Panc1 (cell line): Measurements from ENCODE around the gene TACO1.

ENCODE experiments used
- POLR2AphosphoS5 ChIP-seq: IDR thresholded peaks from 2 replicates; pipeline ENCODE4 v1.6.1; 2012; ENCODE audit warnings: mild to moderate bottlenecking, low read depth, low read length, moderate library complexity
- SIN3A ChIP-seq: IDR thresholded peaks from 2 replicates; pipeline ENCODE4 v1.6.1; 2012; ENCODE audit warnings: low read depth, mild to moderate bottlenecking, low read length, moderate library complexity, borderline replicate concordance; ENCODE audit not compliant: insufficient read depth
- TCF7L2 ChIP-seq: IDR thresholded peaks from 2 replicates; pipeline ENCODE4 v1.6.1; 2011; ENCODE audit warnings: mild to moderate bottlenecking, low read depth, low read length, inconsistent platforms
- TF ChIP-seq, protein P1 (sequence below): fragments of 450-650 bp; IDR thresholded peaks from 2 replicates; pipeline ENCODE4 v1.5.1; 2017; ENCODE audit warnings: mild to moderate bottlenecking
- TF ChIP-seq, protein P2 (sequence below), 2 experiments: IDR thresholded peaks; 2 replicates each; pipeline ENCODE4 v1.6.1; 2011 to 2012; ENCODE audit warnings: low read depth in 2 of 2, control low read depth in 1 of 2, low read length in 1 of 2, mild to moderate bottlenecking in 1 of 2, moderate library complexity in 1 of 2; ENCODE audit not compliant: insufficient read depth in 1 of 2

DNA sequence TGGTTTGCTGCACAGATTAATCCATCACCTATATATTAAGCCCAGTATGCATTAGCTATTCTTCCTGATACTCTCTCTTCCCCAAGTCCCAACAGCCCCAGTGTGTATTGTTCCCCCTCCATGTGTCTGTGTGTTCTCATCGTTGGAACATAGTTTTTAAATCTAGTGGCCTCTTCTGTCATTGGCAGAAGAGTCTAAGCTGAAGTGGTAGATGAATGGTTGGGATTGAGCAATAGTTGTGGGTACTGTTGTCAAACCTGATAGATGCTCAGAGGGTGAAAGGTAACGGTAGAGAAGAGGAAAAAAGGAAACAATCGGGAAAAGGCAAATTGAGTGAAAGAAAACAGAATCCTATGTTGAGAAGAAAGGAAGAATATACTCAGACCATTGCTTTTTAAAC is 51.4 kb downstream of the TACO1 start:
- TF ChIP-seq, protein P1, sequence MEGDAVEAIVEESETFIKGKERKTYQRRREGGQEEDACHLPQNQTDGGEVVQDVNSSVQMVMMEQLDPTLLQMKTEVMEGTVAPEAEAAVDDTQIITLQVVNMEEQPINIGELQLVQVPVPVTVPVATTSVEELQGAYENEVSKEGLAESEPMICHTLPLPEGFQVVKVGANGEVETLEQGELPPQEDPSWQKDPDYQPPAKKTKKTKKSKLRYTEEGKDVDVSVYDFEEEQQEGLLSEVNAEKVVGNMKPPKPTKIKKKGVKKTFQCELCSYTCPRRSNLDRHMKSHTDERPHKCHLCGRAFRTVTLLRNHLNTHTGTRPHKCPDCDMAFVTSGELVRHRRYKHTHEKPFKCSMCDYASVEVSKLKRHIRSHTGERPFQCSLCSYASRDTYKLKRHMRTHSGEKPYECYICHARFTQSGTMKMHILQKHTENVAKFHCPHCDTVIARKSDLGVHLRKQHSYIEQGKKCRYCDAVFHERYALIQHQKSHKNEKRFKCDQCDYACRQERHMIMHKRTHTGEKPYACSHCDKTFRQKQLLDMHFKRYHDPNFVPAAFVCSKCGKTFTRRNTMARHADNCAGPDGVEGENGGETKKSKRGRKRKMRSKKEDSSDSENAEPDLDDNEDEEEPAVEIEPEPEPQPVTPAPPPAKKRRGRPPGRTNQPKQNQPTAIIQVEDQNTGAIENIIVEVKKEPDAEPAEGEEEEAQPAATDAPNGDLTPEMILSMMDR = no peak
- TF ChIP-seq SIN3A = no peak
- no peak for TF ChIP-seq POLR2AphosphoS5
- TF ChIP-seq, protein P2, sequence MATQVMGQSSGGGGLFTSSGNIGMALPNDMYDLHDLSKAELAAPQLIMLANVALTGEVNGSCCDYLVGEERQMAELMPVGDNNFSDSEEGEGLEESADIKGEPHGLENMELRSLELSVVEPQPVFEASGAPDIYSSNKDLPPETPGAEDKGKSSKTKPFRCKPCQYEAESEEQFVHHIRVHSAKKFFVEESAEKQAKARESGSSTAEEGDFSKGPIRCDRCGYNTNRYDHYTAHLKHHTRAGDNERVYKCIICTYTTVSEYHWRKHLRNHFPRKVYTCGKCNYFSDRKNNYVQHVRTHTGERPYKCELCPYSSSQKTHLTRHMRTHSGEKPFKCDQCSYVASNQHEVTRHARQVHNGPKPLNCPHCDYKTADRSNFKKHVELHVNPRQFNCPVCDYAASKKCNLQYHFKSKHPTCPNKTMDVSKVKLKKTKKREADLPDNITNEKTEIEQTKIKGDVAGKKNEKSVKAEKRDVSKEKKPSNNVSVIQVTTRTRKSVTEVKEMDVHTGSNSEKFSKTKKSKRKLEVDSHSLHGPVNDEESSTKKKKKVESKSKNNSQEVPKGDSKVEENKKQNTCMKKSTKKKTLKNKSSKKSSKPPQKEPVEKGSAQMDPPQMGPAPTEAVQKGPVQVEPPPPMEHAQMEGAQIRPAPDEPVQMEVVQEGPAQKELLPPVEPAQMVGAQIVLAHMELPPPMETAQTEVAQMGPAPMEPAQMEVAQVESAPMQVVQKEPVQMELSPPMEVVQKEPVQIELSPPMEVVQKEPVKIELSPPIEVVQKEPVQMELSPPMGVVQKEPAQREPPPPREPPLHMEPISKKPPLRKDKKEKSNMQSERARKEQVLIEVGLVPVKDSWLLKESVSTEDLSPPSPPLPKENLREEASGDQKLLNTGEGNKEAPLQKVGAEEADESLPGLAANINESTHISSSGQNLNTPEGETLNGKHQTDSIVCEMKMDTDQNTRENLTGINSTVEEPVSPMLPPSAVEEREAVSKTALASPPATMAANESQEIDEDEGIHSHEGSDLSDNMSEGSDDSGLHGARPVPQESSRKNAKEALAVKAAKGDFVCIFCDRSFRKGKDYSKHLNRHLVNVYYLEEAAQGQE (IDR thresholded peaks at IDR 0.05; ENCODE audit: insufficient read depth in 1 of 2, low read depth in 2 of 2, low read length in 1 of 2) = no peak
- no peak for TF ChIP-seq TCF7L2
